GM12878 (cell line): ENCODE results near the gene VAV2. TPM values are rescaled to one million over a fixed set of nuclear protein-coding genes. Genes with fewer than 3 reads are reported as not detected.

Source experiments
- ATAC-seq: fragments of 200-7000 bp; cut with Tn5 transposase; 3 replicates; pipeline ENCODE4 v1.9.1; 2020; ENCODE audit warnings: mild to moderate bottlenecking, moderate library complexity
- BruUV-seq: library from RNA; stranded (reverse); fragments of 400-500 nt; replicated peaks from 2 replicates; lab custom pipeline; 2021; lab: Mats Ljungman, UMichigan
- CTCF ChIA-PET: fragments of 300-600 bp; sonication (Branson Sonifier 250); formaldehyde crosslinking; extraction: SDS; loops from one replicate; lab custom pipeline; 2021; ENCODE audit warnings: inconsistent platforms; lab: Yijun Ruan, JAX
- POLR2A ChIA-PET: fragments of 350-600 bp; formaldehyde crosslinking; extraction: SDS; loops from one replicate; lab custom pipeline; 2021; ENCODE audit warnings: inconsistent platforms; lab: Charles Lee
- RAD21 ChIA-PET: fragments of 300-600 bp; sonication (Branson Sonifier 250); formaldehyde crosslinking; loops from one replicate; lab custom pipeline; 2023; ENCODE audit warnings: antibody characterized with exemption; ENCODE audit not compliant: unreplicated experiment; lab: Charles Lee
- SMC1A ChIA-PET: fragments of 300-600 bp; sonication (Branson Sonifier 250); formaldehyde crosslinking; loops from one replicate; lab custom pipeline; 2023; ENCODE audit not compliant: unreplicated experiment, uncharacterized antibody; lab: Charles Lee
- DNase-seq: peaks from one replicate; pipeline ENCODE4 v3.0.0-alpha.2; 2011; ENCODE audit warnings: low read depth, low spot score
- FAIRE-seq: peaks from 3 replicates; lab custom pipeline; 2011; peaks lifted over from hg19 to GRCh38; lab: Jason Lieb, UNC
- H2AFZ ChIP-seq: 2 replicates; pipeline ENCODE4 v1.6.0; 2011; ENCODE audit warnings: low read depth, low read length, control low read depth; ENCODE audit not compliant: control insufficient read depth
- H3K27ac ChIP-seq: 2 replicates; pipeline ENCODE4 v1.5.1; 2011; ENCODE audit warnings: control low read depth; ENCODE audit not compliant: control insufficient read depth, insufficient read depth
- H3K27me3 ChIP-seq, 2 experiments: replicated peaks in 1 of 2; 2 replicates each; pipeline versions ENCODE4 v1.6.0 to v1.6.1; 2011; ENCODE audit warnings: low read length in 1 of 2; ENCODE audit not compliant: control insufficient read depth in 2 of 2, insufficient read depth in 2 of 2
- H3K36me3 ChIP-seq, 2 experiments: 2 replicates each; pipeline ENCODE4 v1.5.1; 2011; ENCODE audit warnings: low read length in 1 of 2; ENCODE audit not compliant: control insufficient read depth in 2 of 2, insufficient read depth in 2 of 2
- H3K4me1 ChIP-seq: 2 replicates; pipeline ENCODE4 v1.6.1; 2011; ENCODE audit warnings: mild to moderate bottlenecking, low read length, moderate library complexity, mixed read lengths; ENCODE audit not compliant: control insufficient read depth, insufficient read depth
- H3K4me2 ChIP-seq: 2 replicates; pipeline ENCODE4 v1.6.0; 2011; ENCODE audit warnings: control low read depth; ENCODE audit not compliant: control insufficient read depth, insufficient read depth
- H3K4me3 ChIP-seq: fragments of 200-600 bp; sonication (generic); 2 replicates; pipeline ENCODE4 v1.5.1; 2016
- H3K79me2 ChIP-seq: 2 replicates; pipeline ENCODE4 v1.6.0; 2011; ENCODE audit warnings: low read length; ENCODE audit not compliant: control insufficient read depth, insufficient read depth
- H3K9ac ChIP-seq: 2 replicates; pipeline ENCODE4 v1.8.0; 2011; ENCODE audit warnings: low read length, control low read depth, mixed read lengths; ENCODE audit not compliant: control insufficient read depth, insufficient read depth
- H3K9me3 ChIP-seq: replicated peaks from 3 replicates; pipeline ENCODE4 v1.5.1; 2011; ENCODE audit warnings: mild to moderate bottlenecking, low read length; ENCODE audit not compliant: control insufficient read depth, insufficient read depth
- H4K20me1 ChIP-seq: 2 replicates; pipeline ENCODE4 v1.6.0; 2011; ENCODE audit not compliant: control insufficient read depth, insufficient read depth
- BRCA1 ChIP-seq: IDR thresholded peaks from 2 replicates; pipeline ENCODE4 v1.6.1; 2011; ENCODE audit warnings: low read depth, low read length, improper control_type of control experiment
- POLR2AphosphoS2 ChIP-seq: IDR thresholded peaks from 2 replicates; pipeline ENCODE4 v1.6.1; 2011; ENCODE audit warnings: low read depth, mild to moderate bottlenecking, low read length, improper control_type of control experiment, moderate library complexity
- SRF ChIP-seq, 2 experiments: IDR thresholded peaks; 2 replicates each; pipeline ENCODE4 v1.6.1; 2011; ENCODE audit warnings: low read depth in 2 of 2, low read length in 2 of 2, mild to moderate bottlenecking in 1 of 2, moderate library complexity in 1 of 2
- WRNIP1 ChIP-seq: IDR thresholded peaks from 2 replicates; pipeline ENCODE4 v1.6.1; 2011; ENCODE audit warnings: low read depth, low read length, improper control_type of control experiment, borderline replicate concordance
- YY1 ChIP-seq: IDR thresholded peaks from 2 replicates; pipeline ENCODE4 v1.6.1; 2011; ENCODE audit warnings: low read depth, mild to moderate bottlenecking, low read length
- WGBS: methylation state at CpG from one replicate; pipeline ENCODE4 v1.1.6; 2016; ENCODE audit warnings: low lambda C conversion rate; ENCODE audit not compliant: insufficient replicate concordance, insufficient coverage; ENCODE audit errors: missing lambda C conversion rate; 5-methylcytosine and 5-hydroxymethylcytosine counted together
- in situ Hi-C: fragments of 300-500 bp; cut with MboI; formaldehyde crosslinking; loops from 9 replicates; pipeline ENCODE4 v1.14.3; 2018; ENCODE audit warnings: mixed read lengths
- intact Hi-C: fragments of 100-400 bp; cut with micrococcal nuclease; formaldehyde crosslinking; loops from one replicate; pipeline ENCODE4 v1.14.2; 2022; ENCODE audit not compliant: unreplicated experiment
- polyA plus RNA-seq, 11 experiments: library from polyadenylated mRNA; depleted of rRNA in 4 of 11; unstranded in 6 of 11; stranded (reverse) in 5 of 11; fragments of >200 nt; fragmentation: Nextera tagmentation in 4 of 11; fragmentation: Illumina TruSeq in 1 of 11; extraction: Ambion mirVana in 4 of 11; extraction: Trizol in 1 of 11; gene quantifications; 1 replicate in 1 of 11; 2 replicates in 10 of 11; pipeline versions ENCODE4 v1.2.1 to v1.2.3, GENCODE V29; 2011 to 2016; ENCODE audit warnings: inconsistent platforms in 2 of 11, missing spikeins in 2 of 11, low read depth in 1 of 11
- total RNA-seq, 4 experiments: library from RNA; depleted of rRNA in 3 of 4; stranded (reverse); fragments of >200 nt in 3 of 4; fragmentation: Illumina TruSeq in 1 of 4; extraction: Trizol in 1 of 4; gene quantifications; 2 replicates each; pipeline versions ENCODE4 v1.2.1 to v1.2.3, GENCODE V29; 2013 to 2021
- TF ChIP-seq, protein P1 (sequence below): IDR thresholded peaks from 2 replicates; pipeline ENCODE4 v1.6.1; 2011; ENCODE audit warnings: low read depth, mild to moderate bottlenecking, low read length, moderate library complexity, borderline replicate concordance; ENCODE audit errors: extremely low read depth

The VAV2 gene
- total and polyA plus RNA-seq, 10 of the 15 experiments (the other 5 are each of a cell fraction or from before 2014, with no cell fraction given): 0.13 to 43.9 (median 16.9) TPM

DNA sequence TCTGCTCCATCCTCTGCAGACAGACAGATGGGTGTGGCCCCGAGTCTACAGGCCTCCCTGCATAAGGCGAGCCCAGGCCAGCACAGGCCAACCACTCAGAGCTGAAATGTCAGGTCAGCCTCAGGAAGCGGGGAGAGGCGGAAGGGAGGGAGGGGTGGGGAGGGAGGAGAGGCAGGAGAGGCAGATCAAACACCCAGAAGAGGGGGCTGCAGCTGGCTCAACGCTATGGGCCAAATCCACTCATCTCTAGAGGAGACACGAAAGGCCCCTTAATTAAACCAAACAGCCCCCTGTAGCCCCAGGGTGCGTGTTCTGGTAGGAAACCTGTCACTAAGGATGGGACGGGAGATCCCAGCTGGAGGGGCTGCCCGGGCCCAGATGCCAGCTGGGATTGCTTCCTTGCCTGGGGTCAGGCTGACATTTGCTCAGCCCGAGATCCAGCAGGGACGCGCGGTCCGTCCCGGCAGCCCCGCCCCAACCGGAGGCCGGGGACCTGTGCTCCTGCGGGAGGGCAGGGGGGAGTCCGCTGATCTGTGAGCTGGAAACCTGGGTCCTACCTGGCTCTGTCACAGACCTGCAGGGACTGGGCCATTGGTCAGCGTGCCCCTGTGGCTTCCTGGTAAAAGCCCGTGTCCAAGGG is 156.7 kb downstream of the VAV2 start:
- intact Hi-C loops: no loop called here
- no peak overlapping the region for H2AFZ ChIP-seq
- H3K27ac ChIP-seq: no peak overlapping the region
- H3K9ac ChIP-seq: no peak overlapping the region
- H4K20me1 ChIP-seq: no peaks in the 10 kb centered on the region
- RAD21 ChIA-PET: no interaction called here
- no peak for ATAC-seq
- SMC1A ChIA-PET: no interaction called here
- TF ChIP-seq POLR2AphosphoS2 (no peak), WRNIP1 (no peak), SRF (IDR thresholded peaks at IDR 0.05; ENCODE audit: low read depth in 2 of 2, low read length in 2 of 2) (no peak), YY1 (no peak), BRCA1 (no peak)
- TF ChIP-seq, protein P1, sequence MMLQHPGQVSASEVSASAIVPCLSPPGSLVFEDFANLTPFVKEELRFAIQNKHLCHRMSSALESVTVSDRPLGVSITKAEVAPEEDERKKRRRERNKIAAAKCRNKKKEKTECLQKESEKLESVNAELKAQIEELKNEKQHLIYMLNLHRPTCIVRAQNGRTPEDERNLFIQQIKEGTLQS: no peak
- peaks cover 8 to 22% of the 10 kb centered on the region in 2 experiments; a peak in 3 of 4 replicates for H3K36me3 ChIP-seq
- 97% methylated on average over 15 of the region's 22 CpGs for WGBS
- H3K4me1 ChIP-seq: no peaks in the 10 kb centered on the region; the same call in 1 of the 2 replicates
- POLR2A ChIA-PET: no interaction called here
- no peaks in the 10 kb centered on the region; the same call in none of the 2 replicates for H3K79me2 ChIP-seq
- BruUV-seq: no TSS peak
- no peak overlapping the region for H3K4me2 ChIP-seq
- no peaks in the 10 kb centered on the region for H3K27me3 ChIP-seq
- no peak for DNase-seq
- CTCF ChIA-PET: no interaction called here
- in situ Hi-C loops: no loop called here
- no peak for FAIRE-seq
- no peak overlapping the region for H3K4me3 ChIP-seq
- no peaks in the 10 kb centered on the region for H3K9me3 ChIP-seq
